Progenitor cell of endocrine pancreas (in vitro differentiated cells): ENCODE measurements around the gene CYP39A1. TPM values are rescaled to one million over a fixed set of nuclear protein-coding genes. Genes with fewer than 3 reads are reported as not detected.
A peak's percentile ranks its signal among the peaks of the same experiment; 100 is the strongest.

Experiments
- DNase-seq: peaks from one replicate; pipeline ENCODE4 v3.0.0; 2021; ENCODE audit warnings: low spot score; ENCODE audit not compliant: unreplicated experiment
- H3K27ac Mint-ChIP-seq: 2 replicates; pipeline ENCODE4 v1.8.0; 2021; ENCODE audit warnings: mild to moderate bottlenecking, moderate library complexity, mixed read lengths
- H3K27me3 Mint-ChIP-seq: 2 replicates; pipeline ENCODE4 v1.8.0; 2021; ENCODE audit warnings: mixed read lengths
- H3K36me3 Mint-ChIP-seq: 2 replicates; pipeline ENCODE4 v1.8.0; 2022; ENCODE audit warnings: mixed read lengths; ENCODE audit not compliant: insufficient read depth
- H3K4me1 Mint-ChIP-seq: 2 replicates; pipeline ENCODE4 v1.8.0; 2021; ENCODE audit warnings: low read depth, mixed read lengths
- H3K4me3 Mint-ChIP-seq: 2 replicates; pipeline ENCODE4 v1.8.0; 2021; ENCODE audit warnings: low read depth, mild to moderate bottlenecking, moderate library complexity, mixed read lengths
- H3K9me3 Mint-ChIP-seq: 2 replicates; pipeline ENCODE4 v1.8.0; 2021; ENCODE audit warnings: low read depth, mixed read lengths
- CTCF ChIP-seq: fragments of 200-600 bp; sonication (generic); IDR thresholded peaks from one replicate; pipeline ENCODE4 v1.5.0; 2021; ENCODE audit warnings: antibody characterized with exemption, mild to moderate bottlenecking; ENCODE audit not compliant: unreplicated experiment
- total RNA-seq: library from RNA; stranded (reverse); gene quantifications from 2 replicates; pipeline ENCODE4 v1.2.1, GENCODE V29; 2021

CYP39A1 gene
- total RNA-seq, 1 donor from 2014 or later: 10.3 TPM

GRCh38 chr6:46583721-46584120 lies 68.9 kb downstream of the CYP39A1 start:
- no peaks in the 10 kb centered on the region for H3K27me3 Mint-ChIP-seq
- DNase-seq: no peak
- no peak for TF ChIP-seq CTCF
- peaks cover 11% of the 10 kb centered on the region for H3K36me3 Mint-ChIP-seq
- peaks cover 12% of the 10 kb centered on the region for H3K9me3 Mint-ChIP-seq
- H3K4me1 Mint-ChIP-seq: peaks cover 24% of the 10 kb centered on the region
- no peak overlapping the region for H3K4me3 Mint-ChIP-seq
- H3K27ac Mint-ChIP-seq: no peak overlapping the region

- no peak overlapping the region for H3K27ac Mint-ChIP-seq
Measured at GRCh38 chr6:46583081-46583480, 69.5 kb downstream of the CYP39A1 start.

GRCh38 chr6:46581459-46582177 lies 71.0 kb downstream of the CYP39A1 start:
- Mint-ChIP-seq H3K36me3 (peaks cover 16% of the 10 kb centered on the region), H3K27ac (peak overlapping the region; percentile 94), H3K4me3 (peak overlapping the region; percentile 29), H3K27me3 (no peaks in the 10 kb centered on the region), H3K4me1 (peaks cover 24% of the 10 kb centered on the region), H3K9me3 (peaks cover 19% of the 10 kb centered on the region)
- no peak for TF ChIP-seq CTCF
- no peak for DNase-seq

More at GRCh38 chr6:46583081-46583480, 69.5 kb downstream of the CYP39A1 start:
- Mint-ChIP-seq H3K9me3 (peaks cover 15% of the 10 kb centered on the region), H3K36me3 (peaks cover 15% of the 10 kb centered on the region), H3K4me3 (no peak overlapping the region), H3K27me3 (no peaks in the 10 kb centered on the region), H3K4me1 (peaks cover 24% of the 10 kb centered on the region)
- no peak for TF ChIP-seq CTCF
- no peak for DNase-seq

- Mint-ChIP-seq H3K36me3 (peaks cover 18% of the 10 kb centered on the region), H3K9me3 (peaks cover 40% of the 10 kb centered on the region), H3K27me3 (no peaks in the 10 kb centered on the region), H3K27ac (no peak overlapping the region), H3K4me1 (no peaks in the 10 kb centered on the region), H3K4me3 (no peak overlapping the region)
- DNase-seq: no peak
- no peak for TF ChIP-seq CTCF
Measured at GRCh38 chr6:46575530-46575929, 77.1 kb downstream of the CYP39A1 start.

GRCh38 chr6:46573140-46573539 lies 79.5 kb downstream of the CYP39A1 start:
- H3K9me3 Mint-ChIP-seq: peaks cover 26% of the 10 kb centered on the region
- no peak for TF ChIP-seq CTCF
- DNase-seq: no peak
- no peaks in the 10 kb centered on the region for H3K27me3 Mint-ChIP-seq
- H3K36me3 Mint-ChIP-seq: peaks cover 12% of the 10 kb centered on the region
- H3K4me3 Mint-ChIP-seq: no peak overlapping the region
- no peak overlapping the region for H3K27ac Mint-ChIP-seq
- H3K4me1 Mint-ChIP-seq: no peaks in the 10 kb centered on the region
